Measurements from ENCODE around the gene SERPINA5.

Gene SERPINA5, protein sequence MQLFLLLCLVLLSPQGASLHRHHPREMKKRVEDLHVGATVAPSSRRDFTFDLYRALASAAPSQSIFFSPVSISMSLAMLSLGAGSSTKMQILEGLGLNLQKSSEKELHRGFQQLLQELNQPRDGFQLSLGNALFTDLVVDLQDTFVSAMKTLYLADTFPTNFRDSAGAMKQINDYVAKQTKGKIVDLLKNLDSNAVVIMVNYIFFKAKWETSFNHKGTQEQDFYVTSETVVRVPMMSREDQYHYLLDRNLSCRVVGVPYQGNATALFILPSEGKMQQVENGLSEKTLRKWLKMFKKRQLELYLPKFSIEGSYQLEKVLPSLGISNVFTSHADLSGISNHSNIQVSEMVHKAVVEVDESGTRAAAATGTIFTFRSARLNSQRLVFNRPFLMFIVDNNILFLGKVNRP

DNA sequence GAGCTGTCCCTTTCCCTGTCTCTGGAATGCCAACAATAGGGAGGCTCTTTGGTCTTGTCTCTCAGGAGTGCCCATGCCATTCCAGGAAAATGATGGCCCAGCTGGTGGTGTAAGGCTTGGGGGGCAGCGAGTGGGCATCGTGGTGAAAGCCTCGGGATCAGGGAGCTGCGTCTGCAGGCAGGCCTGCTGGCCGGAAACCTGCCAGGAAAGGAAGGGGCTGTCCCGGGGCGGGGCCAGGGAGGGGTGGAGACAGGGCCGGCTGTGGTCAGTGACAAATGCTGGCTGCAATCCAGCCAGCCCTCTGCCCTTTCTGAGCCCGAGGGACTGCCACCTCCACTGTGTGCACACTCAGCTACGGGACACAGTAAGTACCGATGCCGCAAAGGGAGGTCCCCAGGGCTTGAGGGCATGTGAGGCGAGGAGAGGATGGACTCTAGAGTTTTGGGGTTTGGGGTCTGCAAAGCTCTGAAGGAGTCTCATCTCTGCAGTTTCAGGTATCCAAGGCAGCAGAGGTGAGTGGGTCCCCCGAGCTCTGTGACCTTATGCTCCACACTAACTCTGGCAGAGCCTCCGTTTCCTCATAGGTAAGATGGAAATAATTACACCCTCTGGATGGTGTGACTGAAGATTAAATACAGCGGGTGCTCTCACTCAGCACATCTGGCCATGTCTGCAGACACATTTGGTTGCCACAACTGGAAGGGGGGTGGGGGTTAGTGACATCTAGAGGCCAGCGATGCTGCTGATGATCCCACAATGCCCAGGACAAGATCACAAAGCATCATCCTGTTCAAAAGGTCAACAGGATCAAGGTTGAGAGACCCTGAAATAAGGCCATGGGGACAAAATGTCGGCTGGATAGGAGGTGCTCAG lies at the start of gene SERPINA5:
SERPINA5 (plus strand) TSS at position 300 of the 873 bp plus-strand sequence. CDS start 5,937 bp downstream, outside the sequence.
- peak; percentile 55 for DNase-seq (ENCODE audit: low read depth)
- no peak for TF ChIP-seq CTCF (conservative IDR thresholded peaks at IDR 0.05; ENCODE audit: control insufficient read depth, insufficient read depth, low read depth, low read length)

GRCh38 chr14:94532447-94532846 lies 48.8 kb upstream of the SERPINA5 start:
- peak; percentile 52 for DNase-seq (ENCODE audit: low read depth)
- no peak for TF ChIP-seq CTCF (conservative IDR thresholded peaks at IDR 0.05; ENCODE audit: control insufficient read depth, insufficient read depth, low read depth, low read length)

More for the DNA sequence above, at the start of gene SERPINA5:
- no peak within 1 kb of the TSS for H3K4me3 ChIP-seq (ENCODE audit: control insufficient read depth, low read depth, low read length)

DNA sequence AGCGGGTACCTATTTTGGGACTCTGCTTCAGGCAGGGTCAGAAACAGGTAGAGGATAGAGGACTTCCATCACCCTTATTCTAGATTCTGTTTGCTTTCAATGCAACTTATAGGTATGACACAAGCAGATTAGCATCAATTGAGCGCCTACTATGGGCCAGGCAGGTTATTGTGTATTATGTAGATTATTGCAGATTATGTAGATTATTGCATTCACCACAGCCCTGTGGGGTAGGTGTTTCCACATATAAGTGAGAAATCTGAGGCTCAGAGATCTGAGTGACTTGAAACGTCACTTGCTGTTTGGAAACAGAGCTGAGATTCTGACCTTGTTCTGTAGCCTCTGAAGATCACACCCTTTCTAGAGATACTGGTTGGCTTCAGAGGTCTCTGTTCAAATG lies 45.7 kb upstream of the SERPINA5 start:
- DNase-seq (ENCODE audit: low read depth) = no peak
- no peak overlapping the region for H3K4me3 ChIP-seq (ENCODE audit: control insufficient read depth, low read depth, low read length)
- TF ChIP-seq CTCF (conservative IDR thresholded peaks at IDR 0.05; ENCODE audit: control insufficient read depth, insufficient read depth, low read depth, low read length) = no peak

More at GRCh38 chr14:94532447-94532846, 48.8 kb upstream of the SERPINA5 start:
- H3K4me3 ChIP-seq (ENCODE audit: control insufficient read depth, low read depth, low read length) = no peak overlapping the region

GRCh38 chr14:94536836-94537235 lies 44.4 kb upstream of the SERPINA5 start:
- peak; percentile 20 for DNase-seq (ENCODE audit: low read depth)
- TF ChIP-seq CTCF (conservative IDR thresholded peaks at IDR 0.05; ENCODE audit: control insufficient read depth, insufficient read depth, low read depth, low read length) = peak; percentile 15
- H3K4me3 ChIP-seq (ENCODE audit: control insufficient read depth, low read depth, low read length) = no peak overlapping the region

- TF ChIP-seq CTCF (conservative IDR thresholded peaks at IDR 0.05; ENCODE audit: control insufficient read depth, insufficient read depth, low read depth, low read length) = no peak
Measured at GRCh38 chr14:94538070-94538740, 43.0 kb upstream of the SERPINA5 start.

GRCh38 chr14:94539181-94539580 lies 42.0 kb upstream of the SERPINA5 start:
- TF ChIP-seq CTCF (conservative IDR thresholded peaks at IDR 0.05; ENCODE audit: control insufficient read depth, insufficient read depth, low read depth, low read length) = no peak
- no peak for DNase-seq (ENCODE audit: low read depth)
- H3K4me3 ChIP-seq (ENCODE audit: control insufficient read depth, low read depth, low read length) = no peak overlapping the region

More at GRCh38 chr14:94538070-94538740, 43.0 kb upstream of the SERPINA5 start:
- DNase-seq (ENCODE audit: low read depth) = no peak
- H3K4me3 ChIP-seq (ENCODE audit: control insufficient read depth, low read depth, low read length) = no peak overlapping the region
